Stimulated activated CD4-positive, alpha-beta T cell treated with anti-CD3 and anti-CD28 coated beads, Interleukin-12 subunit alpha, Interleukin-12 subunit beta, amount 100 ng/mL, for 24 hours (primary cell): ENCODE data around the gene BABAM1.

Source experiments
- DNase-seq, 2 experiments: peaks; one replicate each; pipeline ENCODE4 v3.0.0-alpha.2; 2020; ENCODE audit warnings: low read depth in 2 of 2

BABAM1 gene

DNA sequence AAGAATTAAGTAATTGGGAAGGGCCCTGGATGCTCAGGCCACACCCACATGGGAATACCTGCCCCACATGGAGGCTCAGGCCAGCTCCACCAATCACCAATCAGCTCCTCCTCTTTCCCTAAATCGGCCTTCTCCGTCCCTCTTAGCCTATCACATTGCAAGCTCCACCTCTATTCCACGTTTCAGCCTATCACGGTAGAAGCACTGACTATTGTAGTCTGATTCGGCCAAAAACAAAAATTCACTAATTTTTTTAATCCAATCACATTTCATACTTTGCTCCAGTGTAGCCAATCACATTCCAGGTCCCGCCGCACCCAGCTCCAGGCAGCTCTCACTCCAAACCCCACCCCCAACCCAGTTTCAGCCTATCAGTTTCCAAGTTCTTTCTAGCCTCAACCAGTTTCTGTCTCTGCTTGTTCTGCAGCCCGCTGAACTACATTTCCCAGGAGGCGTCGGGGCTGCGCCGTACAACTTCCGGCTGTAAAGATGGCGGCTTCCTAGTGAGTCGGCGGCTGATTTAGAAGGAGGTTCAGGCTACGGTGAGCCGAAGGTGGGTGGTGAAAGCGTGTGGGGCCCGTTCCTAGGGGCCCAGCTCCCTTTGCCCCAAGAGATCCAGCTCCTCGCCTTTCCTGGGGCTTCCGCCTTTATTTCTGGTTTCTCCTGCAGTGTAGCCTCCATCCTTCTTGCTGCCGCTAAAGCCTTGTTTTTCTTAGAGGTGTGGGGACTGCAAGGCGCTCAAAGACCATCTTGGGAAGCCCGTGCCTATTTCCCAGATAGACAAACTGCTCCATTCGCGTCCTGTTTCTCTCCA, at the start of gene BABAM1:
Gene BABAM1 (plus strand): TSS at position 469 of the 814 bp plus-strand sequence. CDS start 1,364 bp downstream, outside the sequence.
- peak; percentile 85 to 92 for DNase-seq

DNA sequence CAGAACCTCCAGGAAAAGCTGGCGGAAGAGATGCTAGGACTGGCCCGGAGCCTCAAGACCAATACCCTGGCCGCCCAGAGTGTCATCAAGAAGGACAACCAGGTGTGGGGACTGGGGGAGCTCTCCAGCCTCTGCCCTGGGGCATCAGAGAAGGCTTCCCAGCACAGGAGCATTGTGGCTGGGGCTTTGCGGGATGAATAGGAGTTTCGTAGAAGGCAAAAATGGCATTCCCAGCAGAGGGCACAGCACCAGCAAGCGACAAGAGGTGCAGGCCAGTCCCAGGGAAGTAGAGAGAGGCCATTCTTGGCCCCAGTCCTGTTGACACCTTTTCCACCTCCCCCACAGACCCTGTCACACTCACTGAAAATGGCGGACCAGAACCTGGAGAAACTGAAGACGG, 48.0 kb upstream of the BABAM1 start:
- DNase-seq: no peak

DNA sequence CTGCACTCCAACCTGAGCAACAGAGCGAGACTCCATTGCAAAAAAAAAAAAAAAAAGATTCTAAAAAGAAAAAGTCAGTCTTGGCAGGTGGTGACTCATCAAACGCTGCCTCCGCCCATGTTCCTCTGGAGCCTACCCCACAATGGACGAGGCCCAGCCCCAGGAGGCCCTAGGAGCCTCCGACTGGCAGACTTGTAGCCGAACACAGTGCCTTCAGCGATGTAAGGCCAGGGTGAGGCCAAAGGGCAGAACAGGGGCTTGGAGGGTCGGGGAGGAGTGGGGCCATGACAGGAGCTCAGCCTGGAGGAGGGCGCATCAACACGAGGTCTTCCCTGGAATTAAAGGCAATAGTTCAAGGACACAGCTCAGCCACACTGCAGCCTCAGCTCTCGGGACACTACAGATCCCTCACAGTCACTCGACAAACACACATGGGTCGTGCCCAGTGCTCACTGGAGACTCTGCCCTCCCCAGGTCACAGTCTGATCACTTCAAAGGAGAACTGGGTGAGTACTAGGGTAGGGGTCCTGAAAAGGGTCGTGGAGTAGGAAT, 47.0 kb upstream of the BABAM1 start:
- DNase-seq: no peak

DNA sequence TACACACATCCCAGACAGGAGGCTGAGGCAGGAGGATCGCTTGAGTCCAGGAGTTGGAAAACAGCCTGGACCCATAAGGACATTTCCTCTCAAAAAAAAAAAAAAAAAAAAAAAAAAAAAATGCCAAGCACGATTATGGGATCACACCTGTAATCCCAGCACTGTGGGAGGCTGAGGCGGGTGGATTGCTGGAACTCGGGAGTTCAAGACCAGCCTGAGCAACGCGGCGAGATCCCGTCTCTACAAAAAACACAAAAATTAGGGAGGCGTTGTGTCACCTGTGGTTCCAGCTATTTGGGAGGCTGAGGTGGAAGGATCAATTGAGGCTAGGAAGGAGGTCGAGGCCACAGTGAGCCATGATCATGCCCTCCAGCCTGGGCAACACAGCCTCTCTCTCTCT, 42.2 kb upstream of the BABAM1 start:
- no peak for DNase-seq

DNA sequence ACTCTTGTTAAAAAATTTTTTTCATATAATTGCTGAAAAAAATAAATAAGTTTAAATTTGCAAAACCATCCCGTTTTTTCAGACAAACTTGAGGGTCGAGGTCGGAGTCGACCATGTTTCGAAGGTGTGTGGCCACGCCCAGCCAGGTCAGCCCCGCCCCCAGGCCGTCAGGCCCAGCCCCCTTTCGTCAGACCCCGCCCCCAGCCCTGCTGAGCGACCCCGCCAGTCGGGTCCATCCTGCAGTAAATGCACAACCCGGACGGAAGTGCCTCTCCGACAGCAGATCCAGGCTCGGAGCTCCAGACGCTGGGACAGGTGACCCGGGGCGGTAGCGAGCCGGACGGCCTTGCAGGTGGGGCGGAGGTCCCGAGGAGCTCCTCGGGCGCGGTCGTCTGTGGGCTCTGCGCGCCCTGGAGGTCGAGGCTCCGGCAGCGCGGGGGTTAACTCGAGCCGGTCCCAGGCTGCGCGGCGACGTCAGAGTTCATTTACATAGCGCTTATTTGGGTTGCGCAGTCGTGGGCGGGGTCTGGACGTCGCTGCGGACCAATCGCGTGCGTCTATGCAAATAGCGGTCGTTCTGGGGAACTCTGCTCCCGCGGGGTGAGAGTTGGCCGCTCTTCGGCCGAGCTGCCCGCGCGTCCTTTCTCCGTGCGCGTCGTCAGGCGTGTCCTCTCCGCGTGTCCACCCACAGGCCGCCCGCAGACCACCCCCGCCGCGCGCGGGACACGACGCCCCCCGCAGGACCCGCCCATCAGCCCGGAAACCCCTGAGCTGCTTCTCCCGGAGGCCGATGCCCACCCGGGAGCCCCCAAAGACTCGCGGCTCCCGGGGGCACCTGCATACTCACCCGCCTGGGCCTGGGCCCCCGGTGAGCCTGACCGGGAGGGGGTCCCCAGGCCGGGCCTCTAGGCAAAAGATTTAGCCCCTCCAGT, 41.0 kb upstream of the BABAM1 start, which contains the start of gene OCEL1:
Gene OCEL1 (plus strand): TSS at position 225 of the 932 bp plus-strand sequence. CDS start 22 bp downstream, at position 247.
- peak; percentile 93 to 96 for DNase-seq

DNA sequence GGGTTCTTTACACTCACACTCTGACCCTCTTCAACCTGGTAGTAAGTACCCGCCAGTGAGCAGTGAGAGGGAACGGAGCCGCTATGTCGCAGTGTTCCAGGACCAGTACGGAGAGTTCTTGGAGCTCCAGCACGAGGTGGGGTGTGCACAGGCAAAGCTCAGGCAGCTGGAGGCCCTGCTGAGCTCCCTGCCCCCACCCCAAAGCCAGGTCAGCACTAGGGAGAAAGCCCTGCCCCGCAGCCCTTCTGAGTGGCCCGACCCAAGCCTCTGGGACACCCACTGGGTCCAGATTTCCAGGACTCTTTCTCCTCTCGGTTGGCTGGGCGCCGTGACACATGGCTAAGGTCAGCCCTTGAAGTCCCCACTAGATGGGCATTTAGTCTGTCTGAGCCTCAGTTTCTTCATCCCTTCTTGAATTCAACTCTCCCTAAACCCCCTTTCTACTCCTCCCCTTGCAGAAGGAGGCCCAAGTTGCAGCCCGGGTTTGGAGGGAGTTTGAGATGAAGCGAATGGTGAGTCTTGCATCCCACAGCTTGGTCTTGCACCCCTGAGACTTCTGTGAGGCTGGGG, 39.4 kb upstream of the BABAM1 start:
- DNase-seq: no peak

DNA sequence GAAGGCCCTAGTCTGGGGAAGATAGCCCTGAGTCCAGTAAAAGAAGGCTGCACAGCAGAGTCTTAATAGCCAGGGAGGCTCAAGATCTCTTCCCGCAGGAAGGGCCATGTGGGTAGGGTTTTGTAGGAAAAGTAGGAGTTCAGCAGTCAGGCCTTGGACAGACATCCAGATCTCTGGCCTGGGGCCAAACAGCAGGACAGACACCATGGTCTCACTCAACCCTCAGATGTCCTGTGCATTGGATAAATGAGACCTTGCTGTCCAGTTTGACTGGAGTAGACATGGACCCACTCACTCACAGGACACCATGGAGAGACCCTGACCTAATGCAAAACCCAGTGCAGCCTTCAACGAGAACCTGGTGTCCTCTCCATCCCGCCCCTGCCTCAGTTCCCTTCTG, 37.4 kb upstream of the BABAM1 start:
- no peak for DNase-seq

DNA sequence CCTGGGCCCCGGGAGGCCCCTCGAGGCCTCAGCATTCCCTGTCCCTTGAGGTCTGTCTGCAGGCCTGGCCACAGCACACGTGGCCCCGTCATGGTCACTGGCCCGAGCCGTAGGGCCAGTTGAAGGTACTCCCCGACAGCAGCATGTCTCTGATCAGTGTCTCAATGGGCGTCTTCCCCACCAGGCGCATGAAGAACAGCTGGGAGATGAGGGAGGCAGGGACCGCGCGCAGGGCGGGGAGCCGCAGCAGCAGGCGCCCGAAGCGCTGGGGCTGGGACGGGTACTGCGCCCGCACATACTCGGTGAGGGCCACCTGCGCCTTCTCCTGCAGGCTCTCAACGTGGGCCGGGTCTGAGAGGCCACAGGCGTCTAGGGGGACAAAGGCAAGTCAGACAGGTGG, 35.0 kb upstream of the BABAM1 start:
- no peak for DNase-seq

DNA sequence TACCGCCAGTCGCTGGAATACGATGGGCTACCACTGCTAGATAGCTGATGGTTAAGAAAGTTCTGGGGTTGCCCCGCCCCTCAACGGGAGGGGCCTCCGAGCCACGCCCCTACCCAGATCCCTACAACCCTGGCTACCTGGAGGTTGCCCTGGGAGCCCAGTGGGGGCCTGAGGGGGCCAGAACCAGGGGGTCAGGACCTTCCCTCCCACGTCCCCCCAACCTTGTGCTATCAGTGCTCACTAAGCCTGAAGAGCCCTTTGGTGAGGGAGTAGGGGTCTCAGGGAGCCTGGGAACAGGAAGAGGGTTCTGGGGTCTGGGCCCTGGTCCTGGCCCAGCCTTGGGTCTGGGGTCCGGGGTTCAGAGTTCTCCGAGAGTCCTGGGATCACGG, 32.3 kb upstream of the BABAM1 start:
- DNase-seq: peak in 1 of 2 experiments; percentile 65

DNA sequence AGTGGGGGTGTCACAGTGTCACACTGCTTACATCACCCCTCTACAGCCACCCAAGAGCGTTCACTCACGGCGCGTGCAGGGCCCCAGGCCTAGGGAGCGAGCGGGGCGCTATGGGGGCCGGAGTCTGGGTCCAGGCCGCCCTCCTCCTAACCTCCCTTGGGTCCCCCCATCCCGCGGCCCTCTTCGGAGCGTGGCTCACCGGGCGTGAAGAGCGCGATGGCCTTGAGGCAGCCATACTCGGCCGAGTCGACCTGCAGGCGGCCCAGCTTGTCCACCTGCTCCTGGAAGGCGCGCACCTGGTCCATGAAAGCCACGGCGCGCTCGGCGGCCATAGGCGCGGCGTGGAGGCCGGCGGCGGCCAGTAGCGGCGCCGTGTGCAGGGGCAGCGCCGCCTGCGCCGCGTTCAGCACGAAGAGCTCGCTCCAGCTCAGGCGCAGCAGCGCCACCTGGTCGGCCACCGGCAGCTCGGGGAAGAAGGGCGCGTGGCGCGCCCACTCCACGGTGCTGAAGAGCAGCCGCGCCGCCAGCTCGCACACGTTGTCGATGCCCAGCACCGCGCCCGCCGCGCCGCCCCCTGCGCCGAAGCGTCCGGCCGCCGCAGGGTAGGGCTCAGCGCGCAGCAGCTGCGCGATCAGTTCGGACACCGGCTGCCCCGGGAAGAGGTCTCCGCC, 31.8 kb upstream of the BABAM1 start:
- DNase-seq: peak; percentile 49 to 54

DNA sequence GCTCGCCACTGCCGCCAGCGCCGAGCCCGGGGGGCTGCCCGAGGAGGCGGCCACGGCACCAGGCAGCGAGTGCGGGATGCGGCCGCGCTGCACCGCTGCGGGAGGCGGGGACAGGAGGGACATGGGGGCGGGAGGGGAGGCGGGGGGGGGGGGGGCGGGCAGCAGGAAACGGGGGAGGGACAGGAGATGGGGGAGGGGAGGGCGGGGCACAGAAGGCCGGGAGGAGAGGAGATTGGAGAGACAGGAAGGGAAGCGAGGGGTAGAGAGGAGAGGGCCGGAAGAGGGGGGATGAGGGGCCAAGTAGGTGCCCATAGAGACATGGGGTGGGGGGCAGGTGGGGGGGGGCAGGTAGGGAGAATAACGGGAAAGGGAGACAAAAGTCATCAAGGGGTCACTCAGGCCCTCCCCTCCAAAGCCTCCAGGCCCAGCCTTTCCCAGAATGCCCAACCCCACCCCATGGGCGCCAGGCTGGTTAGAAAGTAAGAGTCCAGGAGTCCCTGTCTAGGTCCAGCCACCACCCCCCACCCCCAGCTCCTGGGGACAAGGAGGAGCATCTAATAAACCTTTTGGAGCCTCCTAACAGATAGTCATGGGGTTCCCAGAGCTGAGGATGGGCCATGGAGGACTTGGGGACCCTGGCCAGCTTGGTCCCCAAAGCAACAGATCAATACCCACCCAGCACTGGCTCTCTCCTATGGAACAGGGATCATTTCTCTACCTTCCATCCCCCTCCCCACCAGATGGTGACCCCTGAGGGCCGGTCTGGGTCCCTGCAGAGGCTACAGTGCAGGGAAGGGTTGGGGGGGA, 31.1 kb upstream of the BABAM1 start:
- DNase-seq: no peak

DNA sequence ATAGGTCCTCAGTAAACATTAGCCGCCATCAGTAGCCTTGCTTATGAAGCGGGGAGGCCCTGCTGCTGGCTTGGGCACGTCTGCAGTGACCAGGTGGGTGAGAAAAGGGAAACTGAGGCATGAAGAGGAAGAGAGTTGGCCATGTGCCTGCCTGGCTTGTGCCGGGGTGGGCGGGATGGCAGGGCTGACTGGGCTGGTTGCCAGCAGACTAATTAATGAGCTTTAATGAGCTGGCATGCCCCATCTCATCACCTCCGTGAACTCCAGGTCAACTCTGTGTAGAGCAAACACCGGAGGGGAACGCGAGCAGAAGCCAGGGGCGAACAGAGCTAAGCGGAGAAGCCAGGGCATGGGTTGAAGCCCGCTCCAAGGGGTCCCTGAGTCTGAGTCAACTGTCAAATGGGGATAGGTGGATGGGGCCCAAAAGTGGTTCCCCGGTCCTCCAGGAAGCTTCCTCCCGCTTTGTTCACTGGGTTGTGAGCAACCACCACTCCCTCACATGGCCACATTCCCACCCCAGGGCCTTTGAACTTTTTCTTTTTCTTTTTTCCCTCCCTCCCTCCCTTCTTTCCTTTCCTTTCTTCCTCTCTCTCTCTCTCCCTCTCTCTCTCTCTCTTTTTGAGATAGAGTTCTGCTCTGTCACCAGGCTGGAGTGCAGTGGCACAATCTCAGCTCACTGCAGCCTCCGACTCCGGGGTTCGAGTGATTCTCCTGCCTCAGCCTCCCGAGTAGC, 30.3 kb upstream of the BABAM1 start:
- no peak for DNase-seq

DNA sequence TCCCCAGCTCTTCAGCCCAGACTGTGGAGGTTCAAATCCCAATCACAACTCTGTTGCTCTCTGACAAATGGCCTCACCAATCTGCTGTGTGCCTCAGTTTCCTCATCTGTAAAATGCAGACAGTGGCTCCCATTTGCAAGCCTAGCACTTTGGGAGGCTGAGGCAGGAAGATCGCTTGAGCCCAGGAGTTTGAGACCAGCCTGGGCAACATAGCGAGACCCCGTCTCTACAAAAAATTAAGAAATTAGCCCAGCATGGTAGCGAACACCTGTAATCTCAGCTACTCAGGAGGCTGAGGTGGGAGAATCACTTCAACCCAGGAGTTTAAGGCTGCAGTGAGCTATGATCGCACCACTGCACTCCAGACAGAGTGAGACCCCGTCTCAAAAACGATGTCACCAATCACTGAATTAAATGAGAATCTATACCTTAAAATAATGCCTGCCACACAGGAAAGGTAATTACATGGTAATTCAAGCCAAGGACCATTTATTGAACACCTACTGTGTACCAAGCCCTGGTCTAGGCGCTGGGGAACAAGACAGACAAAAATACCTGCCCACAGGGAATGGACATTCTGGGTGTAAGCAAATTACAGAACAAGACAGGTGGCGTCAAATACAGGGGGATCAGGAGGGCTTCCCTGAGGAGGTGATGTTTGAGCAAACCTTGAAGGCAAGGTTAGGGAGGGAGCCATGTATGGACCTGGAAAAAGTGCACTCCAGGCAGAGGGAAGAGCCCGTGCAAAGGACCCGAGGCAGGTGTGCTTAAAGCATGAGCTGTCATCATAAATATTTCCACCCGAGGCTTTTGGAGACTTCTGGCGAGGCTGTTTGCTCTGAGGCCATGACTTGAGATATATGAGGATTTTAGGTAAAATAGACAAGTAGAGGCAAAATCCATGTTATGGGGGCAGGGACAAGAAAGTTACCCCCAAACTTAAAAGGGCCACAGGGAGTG, 29.2 kb upstream of the BABAM1 start:
- no peak for DNase-seq

DNA sequence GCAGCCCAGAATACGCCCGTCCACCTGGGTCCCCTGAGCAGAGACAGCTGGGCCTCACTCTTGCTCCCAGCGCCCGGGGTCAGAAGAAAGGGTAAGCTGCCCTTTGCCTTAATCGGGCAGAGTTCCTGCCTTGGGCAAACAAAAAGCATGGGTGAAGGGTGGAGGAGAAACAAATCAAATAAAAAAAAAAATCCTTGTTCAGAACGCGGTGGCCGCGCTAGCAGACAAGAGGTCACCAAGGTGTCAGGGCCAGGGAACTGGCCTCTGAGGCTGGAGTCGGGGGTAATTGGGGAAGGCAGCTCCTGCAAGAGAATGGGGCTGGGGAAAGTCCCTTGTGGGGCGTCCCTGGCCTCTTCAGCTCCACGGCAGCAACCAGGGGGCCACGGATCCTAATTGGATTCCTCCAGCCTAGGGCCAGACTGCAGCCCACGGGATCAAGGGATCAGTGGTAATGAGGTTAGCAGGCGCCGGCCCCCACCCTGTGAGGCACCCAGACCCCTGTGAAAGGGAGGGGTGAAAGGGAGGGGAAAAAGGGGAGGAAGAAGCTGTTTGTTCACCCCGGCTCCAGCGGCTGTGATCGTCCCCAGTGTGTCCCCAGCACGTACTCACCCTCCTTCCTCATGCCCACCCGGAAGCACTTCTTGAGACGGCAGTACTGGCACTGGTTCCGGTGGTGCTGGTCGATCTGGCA, 27.0 kb upstream of the BABAM1 start:
- DNase-seq: no peak

DNA sequence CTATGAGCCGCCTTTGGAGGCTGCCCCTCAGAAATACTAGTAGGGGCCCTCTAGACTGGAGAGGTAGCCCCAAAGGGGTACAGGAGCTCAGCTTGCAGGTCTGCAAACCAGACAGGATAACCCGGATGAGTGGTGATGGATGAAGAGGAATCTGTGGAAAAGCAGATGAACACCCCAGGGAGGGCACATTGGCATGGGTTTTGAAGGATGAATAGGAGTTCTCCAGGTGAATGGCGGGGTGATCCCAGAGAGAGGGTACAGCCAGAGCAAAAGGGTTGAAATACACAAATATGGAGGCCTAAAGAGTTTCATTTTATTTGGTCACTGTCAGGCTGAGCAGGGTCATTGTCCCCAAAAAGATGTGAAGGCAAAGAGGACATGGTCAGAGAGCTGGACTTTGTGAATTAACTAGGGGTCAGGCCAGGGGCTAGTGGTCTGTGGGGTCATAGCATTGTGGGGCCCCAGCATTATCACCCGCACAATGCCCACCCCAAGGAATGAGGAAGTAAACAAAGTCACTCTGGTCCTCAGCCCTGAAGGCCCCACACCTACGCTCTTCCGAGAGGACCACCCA, 26.3 kb upstream of the BABAM1 start:
- DNase-seq: no peak

DNA sequence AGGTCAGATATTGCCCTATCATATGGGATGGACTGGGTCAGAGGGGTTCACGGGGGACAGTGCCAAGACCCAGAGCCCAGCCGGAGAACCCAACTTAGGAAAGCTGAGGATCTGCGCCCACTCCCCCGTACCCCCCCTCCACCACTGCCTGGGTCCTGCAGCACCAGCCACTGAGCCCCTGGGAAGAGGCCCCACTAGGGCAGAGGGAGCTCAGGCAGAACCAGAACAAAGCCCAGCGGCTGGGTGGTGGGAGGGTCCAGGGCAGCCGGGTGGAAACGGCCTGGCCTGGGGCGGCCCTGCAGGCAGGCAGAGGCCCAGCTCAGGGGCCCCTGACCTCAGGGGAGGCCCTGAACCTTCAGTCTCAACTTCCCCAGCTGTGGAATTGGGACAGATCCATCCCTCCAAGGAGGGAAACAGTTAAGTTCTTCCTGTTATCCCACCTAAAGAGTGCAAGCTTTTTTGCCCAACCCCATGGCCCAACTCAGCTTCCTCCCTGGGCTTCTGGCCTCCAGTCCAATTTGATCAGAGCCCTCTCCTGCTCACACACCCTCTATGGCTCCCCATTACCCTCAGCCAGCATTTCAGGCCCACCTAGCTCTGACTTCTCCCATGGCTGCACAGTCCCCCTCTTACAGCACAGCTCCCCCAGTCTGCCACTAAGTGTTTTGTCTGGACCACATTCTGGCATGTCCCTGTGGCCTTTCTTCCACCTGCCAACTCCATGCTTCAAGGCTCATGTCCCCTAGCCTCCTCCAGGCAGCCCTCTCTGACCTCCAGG, 24.6 kb upstream of the BABAM1 start:
- DNase-seq: no peak
